HepG2 (cell line): ENCODE results near the gene IDH3A. TPM values are rescaled to one million over a fixed set of nuclear protein-coding genes. Genes with fewer than 3 reads are reported as not detected.

Experiments used
- ATAC-seq: fragments of 200-7000 bp; cut with Tn5 transposase; 3 replicates; pipeline ENCODE4 v1.9.1; 2020; ENCODE audit warnings: mild to moderate bottlenecking, moderate library complexity
- BruUV-seq: library from RNA; stranded (reverse); fragments of 400-500 nt; replicated peaks from 2 replicates; lab custom pipeline; 2021; lab: Mats Ljungman, UMichigan
- CTCF ChIA-PET: fragments of 300-600 bp; formaldehyde crosslinking; extraction: SDS; loops from one replicate; lab custom pipeline; 2021; ENCODE audit warnings: low total read pairs, inconsistent platforms, low intra/inter-chr PET ratio; lab: Yijun Ruan, JAX
- POLR2A ChIA-PET: fragments of 350-600 bp; sonication (Branson Sonifier 250); formaldehyde crosslinking; loops from one replicate; lab custom pipeline; 2020; ENCODE audit warnings: antibody characterized with exemption, inconsistent platforms; lab: Yijun Ruan, JAX
- DNase-seq: peaks from one replicate; pipeline ENCODE4 v3.0.0-alpha.2; 2015; ENCODE audit warnings: low spot score
- FAIRE-seq: peaks from 3 replicates; lab custom pipeline; 2011; peaks lifted over from hg19 to GRCh38; lab: Jason Lieb, UNC
- H2AFZ ChIP-seq: one replicate; pipeline ENCODE4 v1.6.1; 2011; ENCODE audit warnings: low read length, inconsistent platforms
- H3K27ac ChIP-seq: fragments of 300-600 bp; 3 replicates; pipeline ENCODE4 v1.8.0; 2011; ENCODE audit warnings: mixed run types, mild to moderate bottlenecking, mixed read lengths, low read length, inconsistent platforms; ENCODE audit not compliant: insufficient read depth; ENCODE audit errors: extremely low read length
- H3K27me3 ChIP-seq, 2 experiments: fragments of 200-600 bp in 1 of 2; 2 replicates in 1 of 2; 3 replicates in 1 of 2; pipeline versions ENCODE4 v1.6.0 to v1.8.0; 2011; ENCODE audit warnings: low read length in 2 of 2, mild to moderate bottlenecking in 2 of 2, moderate library complexity in 2 of 2, inconsistent platforms in 1 of 2; ENCODE audit not compliant: insufficient read depth in 2 of 2, control insufficient read depth in 1 of 2
- H3K36me3 ChIP-seq, 2 experiments: fragments of 200-600 bp in 1 of 2; replicated peaks in 1 of 2; 2 replicates in 1 of 2; 3 replicates in 1 of 2; pipeline versions ENCODE4 v1.5.1 to v1.8.0; 2011; ENCODE audit warnings: low read length in 2 of 2, inconsistent platforms in 1 of 2; ENCODE audit not compliant: insufficient read depth in 2 of 2, control insufficient read depth in 1 of 2
- H3K4me1 ChIP-seq: 2 replicates; pipeline ENCODE4 v1.5.1; 2012; ENCODE audit warnings: low read length, inconsistent platforms; ENCODE audit not compliant: insufficient read depth
- H3K4me2 ChIP-seq: 2 replicates; pipeline ENCODE4 v1.6.0; 2011; ENCODE audit warnings: low read depth, low read length, inconsistent platforms
- H3K4me3 ChIP-seq, 3 experiments: fragments of 200-600 bp in 1 of 3; sonication (generic), shearing (Covaris generic) in 1 of 3; replicated peaks in 1 of 3; 2 replicates each; pipeline ENCODE4 v1.5.1; 2011 to 2016; ENCODE audit warnings: low read length in 3 of 3, inconsistent platforms in 2 of 3, low read depth in 2 of 3, mild to moderate bottlenecking in 2 of 3, control low read depth in 1 of 3, mixed read lengths in 1 of 3; ENCODE audit not compliant: insufficient read depth in 1 of 3
- H3K79me2 ChIP-seq: one replicate; pipeline ENCODE4 v1.6.1; 2011; ENCODE audit warnings: low read length, inconsistent platforms; ENCODE audit not compliant: insufficient read depth
- H3K9ac ChIP-seq: 2 replicates; pipeline ENCODE4 v1.6.0; 2011; ENCODE audit warnings: mild to moderate bottlenecking, low read depth, low read length, inconsistent platforms; ENCODE audit not compliant: insufficient read depth
- H3K9me3 ChIP-seq: 2 replicates; pipeline ENCODE4 v1.5.1; 2012; ENCODE audit warnings: mild to moderate bottlenecking, low read length
- H4K20me1 ChIP-seq: 2 replicates; pipeline ENCODE4 v1.6.0; 2011; ENCODE audit warnings: inconsistent platforms, mild to moderate bottlenecking, low read length, moderate library complexity; ENCODE audit not compliant: insufficient read depth
- CEBPB ChIP-seq: IDR thresholded peaks from 2 replicates; pipeline ENCODE4 v1.6.1; 2011; ENCODE audit warnings: low read depth, low read length, improper control_type of control experiment, borderline replicate concordance
- DMAP1 ChIP-seq: IDR thresholded peaks from 2 replicates; pipeline ENCODE4 v1.6.1; 2016
- FOSL2 ChIP-seq: sonication (generic); formaldehyde crosslinking; IDR thresholded peaks from 2 replicates; pipeline ENCODE4 v1.4.0; 2020; ENCODE audit warnings: missing genetic modification reagents
- ISX ChIP-seq: sonication (generic); formaldehyde crosslinking; conservative IDR thresholded peaks from 2 replicates; pipeline ENCODE4 v1.5.0; 2020; ENCODE audit warnings: missing genetic modification reagents
- NR2F1 ChIP-seq, 2 experiments: fragments of 450-650 bp in 1 of 2; formaldehyde crosslinking in 1 of 2; IDR thresholded peaks; 2 replicates each; pipeline versions ENCODE4 v1.5.0 to v1.6.1; 2016 to 2020; ENCODE audit warnings: mild to moderate bottlenecking in 1 of 2, missing compliant biosample characterization in 1 of 2, missing genetic modification reagents in 1 of 2, moderate library complexity in 1 of 2
- ZFAT ChIP-seq: sonication (generic); formaldehyde crosslinking; conservative IDR thresholded peaks from 2 replicates; pipeline ENCODE4 v1.8.1; 2023; ENCODE audit warnings: missing genetic modification reagents, inconsistent platforms
- ZNF33B ChIP-seq: sonication (generic); formaldehyde crosslinking; IDR thresholded peaks from 2 replicates; pipeline ENCODE4 v1.5.1; 2020; ENCODE audit warnings: mild to moderate bottlenecking, missing genetic modification reagents
- ZNF720 ChIP-seq: sonication (generic); formaldehyde crosslinking; IDR thresholded peaks from 2 replicates; pipeline ENCODE4 v1.4.0; 2020; ENCODE audit warnings: missing genetic modification reagents
- WGBS: methylation state at CpG from one replicate; pipeline ENCODE4 v1.1.6; 2017; ENCODE audit warnings: low lambda C conversion rate; 5-methylcytosine and 5-hydroxymethylcytosine counted together
- in situ Hi-C: cut with HindIII; loops from 2 replicates; pipeline ENCODE4 v1.10.0; 2017; ENCODE audit warnings: low pct_unique_long_range_greater_than_20kb; ENCODE audit not compliant: extremely low pct_ligation_motif_present
- intact Hi-C: fragments of 100-400 bp; cut with micrococcal nuclease; formaldehyde crosslinking; loops from one replicate; pipeline ENCODE4 v1.10.0; 2022; ENCODE audit not compliant: unreplicated experiment
- polyA plus RNA-seq, 8 experiments: library from polyadenylated mRNA; depleted of rRNA in 3 of 8; stranded (reverse) in 7 of 8; unstranded in 1 of 8; fragments of >200 nt; fragmentation: Illumina TruSeq in 4 of 8; extraction: Trizol in 4 of 8; gene quantifications; 2 replicates each; pipeline versions ENCODE4 v1.2.1 to v1.2.3, GENCODE V29; 2011 to 2016; ENCODE audit warnings: low read depth in 4 of 8, missing spikeins in 1 of 8, mixed read lengths in 1 of 8; ENCODE audit not compliant: insufficient read depth in 1 of 8
- total RNA-seq, 5 experiments: library from RNA; depleted of rRNA; stranded (reverse); fragments of >200 nt; fragmentation: Illumina TruSeq; extraction: Trizol; gene quantifications; 2 replicates each; pipeline ENCODE4 v1.2.3, GENCODE V29; 2016; ENCODE audit warnings: low read depth in 1 of 5

IDH3A gene
- total and polyA plus RNA-seq, 2 of the 13 experiments (the other 11 are each of a cell fraction or from before 2014, with no cell fraction given): 40.7 to 50.7 TPM

DNA sequence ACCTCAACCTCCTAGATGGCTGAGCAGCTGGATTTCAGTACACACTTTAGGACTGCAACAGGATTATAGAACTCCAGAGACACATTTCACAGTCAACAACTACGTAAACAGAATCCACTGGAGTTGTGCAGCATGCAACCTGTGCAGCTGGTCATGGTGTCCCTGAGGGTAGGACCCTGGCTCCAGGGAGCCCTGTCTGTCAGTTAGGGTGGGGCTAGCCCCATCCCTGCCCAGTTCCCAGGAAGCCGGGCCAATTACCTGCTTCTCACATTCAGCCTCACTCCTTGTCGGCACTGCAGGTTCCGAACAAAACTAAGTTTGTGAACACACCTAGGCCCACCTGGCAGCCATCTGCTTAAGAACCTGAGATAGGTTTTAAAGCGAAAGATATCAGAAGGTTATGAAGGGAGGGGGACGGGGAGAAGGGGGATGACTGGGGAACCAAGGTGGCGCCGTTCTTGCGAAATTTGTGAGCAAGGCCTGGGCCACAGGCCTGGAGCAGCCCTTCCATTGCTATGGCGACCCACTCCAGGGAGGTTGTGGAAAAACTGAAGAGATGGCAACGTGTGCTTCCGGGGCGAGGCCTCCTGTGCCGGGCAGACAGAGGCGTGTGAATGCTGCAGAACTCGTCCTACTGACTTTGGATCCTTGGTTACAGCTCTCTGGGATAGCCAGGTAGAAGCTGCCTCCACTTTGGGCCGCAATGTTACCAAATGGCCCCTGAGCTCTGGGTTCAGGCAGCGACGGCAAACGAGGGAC is 59.9 kb downstream of the IDH3A start:
- WGBS: 55% methylated on average over 13 of the region's 20 CpGs
- no peak overlapping the region for H3K4me3 ChIP-seq

DNA sequence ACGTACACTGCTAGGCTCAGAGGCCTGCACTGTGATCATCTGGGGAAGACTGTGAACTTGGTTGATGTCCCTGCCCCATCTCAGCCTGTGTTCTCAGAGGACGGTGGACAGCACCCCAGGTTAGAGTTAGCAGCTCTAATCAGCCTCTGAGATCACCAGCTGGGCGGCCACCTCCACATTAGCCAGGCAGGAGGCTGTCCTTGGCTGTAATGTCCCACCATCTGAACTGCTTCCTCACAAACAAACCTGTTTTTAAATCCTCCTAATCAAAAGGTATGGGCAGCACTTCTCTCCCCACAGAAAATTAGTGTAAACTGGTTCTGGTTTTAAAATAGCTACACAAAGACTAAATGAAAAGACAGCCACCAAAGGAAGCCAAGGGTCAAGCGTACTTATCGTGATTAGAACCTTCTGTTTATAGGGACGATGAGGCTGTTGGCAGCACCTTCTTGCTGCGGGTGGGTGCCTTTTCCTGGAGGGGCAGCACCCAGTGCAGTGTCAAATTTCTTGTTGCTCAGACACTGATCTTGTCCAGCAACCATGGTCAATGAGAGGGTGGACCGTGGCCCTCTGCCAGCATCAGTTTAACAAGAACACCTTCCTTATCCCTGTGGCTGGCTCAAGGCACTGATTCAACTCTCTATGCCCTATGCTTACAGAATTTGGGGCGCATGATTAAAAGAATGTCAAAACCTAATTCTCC is 60.6 kb downstream of the IDH3A start:
- no peak overlapping the region for H3K4me3 ChIP-seq
- no peaks in the 10 kb centered on the region for H4K20me1 ChIP-seq
- peaks cover 2 to 40% of the 10 kb centered on the region in 2 experiments; a peak in 4 of 5 replicates for H3K27me3 ChIP-seq
- WGBS: 53% methylated on average over 6 of the region's 9 CpGs
- BruUV-seq: no TSS peak
- ATAC-seq: no peak
- CTCF ChIA-PET: no interaction called here
- no peak overlapping the region for H3K27ac ChIP-seq
- H3K36me3 ChIP-seq: no peaks in the 10 kb centered on the region
- POLR2A ChIA-PET: no interaction called here
- in situ Hi-C loops: no loop called here
- H2AFZ ChIP-seq: no peak overlapping the region
- no peak for DNase-seq
- no peak overlapping the region for H3K9ac ChIP-seq
- TF ChIP-seq DMAP1 (CRISPR knock-in tag): no peak
- no peak for TF ChIP-seq NR2F1 (CRISPR knock-in tag; IDR thresholded peaks at IDR 0.05)
- TF ChIP-seq ZNF720 (CRISPR knock-in tag): no peak
- no peak for TF ChIP-seq ISX (CRISPR knock-in tag)
- TF ChIP-seq ZFAT (CRISPR knock-in tag): no peak
- TF ChIP-seq, all 625 proteins: peak for 0
- intact Hi-C loops: no loop called here
- FAIRE-seq: no peak
- no peaks in the 10 kb centered on the region for H3K9me3 ChIP-seq
- no peaks in the 10 kb centered on the region for H3K79me2 ChIP-seq
- no peak overlapping the region for H3K4me2 ChIP-seq
- no peaks in the 10 kb centered on the region for H3K4me1 ChIP-seq

More for the DNA sequence above, 59.9 kb downstream of the IDH3A start:
- no TSS peak for BruUV-seq
- Histone ChIP-seq H3K4me2 (no peak overlapping the region), H3K9ac (no peak overlapping the region), H3K27ac (no peak overlapping the region), H3K27me3 (peaks cover 3 to 44% of the 10 kb centered on the region in 2 experiments; a peak in 4 of 5 replicates), H3K4me1 (no peaks in the 10 kb centered on the region), H3K36me3 (no peaks in the 10 kb centered on the region), H2AFZ (no peak overlapping the region), H3K9me3 (no peaks in the 10 kb centered on the region), H4K20me1 (no peaks in the 10 kb centered on the region), H3K79me2 (no peaks in the 10 kb centered on the region)
- CTCF ChIA-PET: no interaction called here
- FAIRE-seq: no peak
- no peak for ATAC-seq
- DNase-seq: no peak
- TF ChIP-seq ZNF33B (CRISPR knock-in tag): no peak
- no peak for TF ChIP-seq FOSL2
- peak; percentile 15; the same call in 1 of the 2 replicates for TF ChIP-seq CEBPB
- intact Hi-C loops (no loop called here), in situ Hi-C loops (no loop called here)
- POLR2A ChIA-PET: no interaction called here
